Nephron (organoid): Measurements from ENCODE around the gene GET3.

Experiments used
- H3K27ac Mint-ChIP-seq, 3 experiments: 2 replicates each; pipeline ENCODE4 v1.8.0; 2020; ENCODE audit warnings: mixed read lengths in 3 of 3, mild to moderate bottlenecking in 2 of 3, moderate library complexity in 1 of 3
- H3K27me3 Mint-ChIP-seq: 2 replicates; pipeline ENCODE4 v1.8.0; 2021; ENCODE audit warnings: low read depth, mild to moderate bottlenecking, moderate library complexity, mixed read lengths
- H3K36me3 Mint-ChIP-seq: 2 replicates; pipeline ENCODE4 v1.8.0; 2020; ENCODE audit warnings: low read depth, mixed read lengths
- H3K4me1 Mint-ChIP-seq: 2 replicates; pipeline ENCODE4 v1.8.0; 2020; ENCODE audit warnings: mixed read lengths
- H3K4me3 Mint-ChIP-seq, 3 experiments: 2 replicates each; pipeline ENCODE4 v1.8.0; 2020; ENCODE audit warnings: mild to moderate bottlenecking in 3 of 3, mixed read lengths in 3 of 3, moderate library complexity in 2 of 3
- H3K9me3 Mint-ChIP-seq: 2 replicates; pipeline ENCODE4 v1.8.0; 2020; ENCODE audit warnings: mixed read lengths
- CTCF ChIP-seq, 3 experiments: fragments of 200-600 bp; sonication (generic); IDR thresholded peaks; one replicate each; pipeline ENCODE4 v1.5.0; 2021; ENCODE audit warnings: antibody characterized with exemption in 3 of 3; ENCODE audit not compliant: unreplicated experiment in 3 of 3

Gene GET3

DNA sequence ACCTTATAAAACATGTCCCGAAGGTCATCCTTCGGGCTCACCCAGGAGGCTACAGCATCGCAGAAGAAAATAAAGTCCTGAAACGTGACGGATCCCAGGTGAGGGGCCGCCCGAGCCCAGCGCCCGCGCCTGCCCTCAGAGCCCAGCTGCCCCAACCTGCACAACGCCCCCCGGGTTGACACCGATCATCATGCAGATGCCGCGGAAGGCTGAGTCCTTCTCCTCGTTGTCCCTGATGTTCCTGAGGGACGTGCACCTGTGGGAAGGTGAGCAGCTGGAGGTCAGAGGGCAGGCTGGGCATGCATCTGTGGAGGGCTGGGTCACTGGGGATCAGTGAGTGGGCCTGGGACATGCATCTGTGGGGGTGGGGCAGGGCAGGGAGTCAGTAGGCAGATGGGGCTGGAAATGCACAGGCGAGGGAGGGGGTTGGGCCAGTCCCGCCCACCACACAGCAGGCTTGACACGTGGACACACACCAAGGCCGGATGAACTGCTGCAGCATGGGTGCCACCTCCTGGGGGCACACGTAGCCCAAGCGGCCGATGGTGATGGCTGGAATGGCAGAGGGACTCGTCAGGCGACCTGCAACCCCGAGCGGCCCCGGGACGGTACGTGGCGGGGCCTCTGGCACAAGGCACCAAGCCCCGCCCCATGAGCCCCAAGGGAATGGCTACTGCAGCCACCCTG, 35.6 kb upstream of the GET3 start:
- H3K9me3 Mint-ChIP-seq, result no peaks in the 10 kb centered on the region
- no peak overlapping the region for H3K4me3 Mint-ChIP-seq
- no peak overlapping the region for H3K27ac Mint-ChIP-seq
- H3K4me1 Mint-ChIP-seq, result peaks cover 6% of the 10 kb centered on the region
- no peak for TF ChIP-seq CTCF (IDR thresholded peaks at IDR 0.05; ENCODE audit: unreplicated experiment in 3 of 3)
- H3K36me3 Mint-ChIP-seq, result peaks cover 56% of the 10 kb centered on the region
- H3K27me3 Mint-ChIP-seq, result no peaks in the 10 kb centered on the region

GRCh38 chr19:12703046-12703445, 34.3 kb upstream of the GET3 start:
- H3K27me3 Mint-ChIP-seq, result no peaks in the 10 kb centered on the region
- H3K4me3 Mint-ChIP-seq, result no peak overlapping the region
- H3K27ac Mint-ChIP-seq, result no peak overlapping the region
- H3K9me3 Mint-ChIP-seq, result no peaks in the 10 kb centered on the region
- H3K36me3 Mint-ChIP-seq, result peaks cover 62% of the 10 kb centered on the region
- peaks cover 3% of the 10 kb centered on the region for H3K4me1 Mint-ChIP-seq
- TF ChIP-seq CTCF (IDR thresholded peaks at IDR 0.05; ENCODE audit: unreplicated experiment in 3 of 3), result no peak

DNA sequence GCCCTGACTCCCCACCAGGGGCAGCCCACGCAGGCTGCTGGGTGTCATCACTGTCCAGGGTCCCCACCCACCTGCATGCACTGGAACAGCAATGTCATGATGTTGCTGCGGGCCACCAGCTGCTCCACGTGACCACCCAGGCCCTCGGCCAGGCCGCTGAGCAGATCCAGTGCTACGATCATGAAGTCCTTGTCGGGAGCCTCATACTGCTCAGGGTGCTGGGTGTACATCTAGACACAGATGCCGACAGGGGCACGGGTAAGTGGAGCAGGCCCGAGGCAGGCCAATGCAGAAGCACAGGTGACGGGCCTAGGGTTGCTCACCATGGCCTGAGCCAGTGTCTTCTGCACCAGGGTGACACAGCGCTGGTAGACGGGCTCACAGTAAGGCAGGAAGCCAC, 32.1 kb upstream of the GET3 start:
- Mint-ChIP-seq H3K4me3 (no peak overlapping the region), H3K27ac (no peak overlapping the region), H3K4me1 (no peaks in the 10 kb centered on the region), H3K9me3 (no peaks in the 10 kb centered on the region), H3K36me3 (peaks cover 68% of the 10 kb centered on the region), H3K27me3 (no peaks in the 10 kb centered on the region)
- no peak for TF ChIP-seq CTCF (IDR thresholded peaks at IDR 0.05; ENCODE audit: unreplicated experiment in 3 of 3)

- no peaks in the 10 kb centered on the region for H3K27me3 Mint-ChIP-seq
- no peaks in the 10 kb centered on the region for H3K9me3 Mint-ChIP-seq
- H3K36me3 Mint-ChIP-seq, result peaks cover 71% of the 10 kb centered on the region
- TF ChIP-seq CTCF (IDR thresholded peaks at IDR 0.05; ENCODE audit: unreplicated experiment in 3 of 3), result no peak
- H3K4me3 Mint-ChIP-seq, result no peak overlapping the region
- no peak overlapping the region for H3K27ac Mint-ChIP-seq
- H3K4me1 Mint-ChIP-seq, result no peaks in the 10 kb centered on the region
These were observed 31.5 kb upstream of the GET3 start for GRCh38 chr19:12705654-12706331.

GRCh38 chr19:12706332-12706718, 31.0 kb upstream of the GET3 start:
- Mint-ChIP-seq H3K27me3 (no peaks in the 10 kb centered on the region), H3K27ac (no peak overlapping the region), H3K9me3 (no peaks in the 10 kb centered on the region), H3K36me3 (peaks cover 70% of the 10 kb centered on the region), H3K4me1 (no peaks in the 10 kb centered on the region), H3K4me3 (no peak overlapping the region)
- no peak for TF ChIP-seq CTCF (IDR thresholded peaks at IDR 0.05; ENCODE audit: unreplicated experiment in 3 of 3)

- Mint-ChIP-seq H3K27me3 (no peaks in the 10 kb centered on the region), H3K36me3 (peaks cover 71% of the 10 kb centered on the region), H3K4me3 (no peak overlapping the region), H3K27ac (no peak overlapping the region), H3K4me1 (no peaks in the 10 kb centered on the region), H3K9me3 (no peaks in the 10 kb centered on the region)
- TF ChIP-seq CTCF (IDR thresholded peaks at IDR 0.05; ENCODE audit: unreplicated experiment in 3 of 3), result no peak
These were observed 28.7 kb upstream of the GET3 start for GRCh38 chr19:12708641-12709040.
